ENCODE results near the gene NOTCH1. TPM values are rescaled to one million over a fixed set of nuclear protein-coding genes. Genes with fewer than 3 reads are reported as not detected.

Gene NOTCH1
- polyA plus RNA-seq, 1 donor from 2014 or later: 0.15 TPM

- H3K36me3 ChIP-seq (ENCODE audit: insufficient read depth, low read length): no peaks in the 10 kb centered on the region
These were observed 9.1 kb downstream of the NOTCH1 start for GRCh38 chr9:136536721-136537241.

GRCh38 chr9:136536051-136536720, 9.7 kb downstream of the NOTCH1 start:
- TF ChIP-seq SMC3 (conservative IDR thresholded peaks at IDR 0.05; ENCODE audit: poor library complexity) (no peak), RAD21 (conservative IDR thresholded peaks at IDR 0.05) (no peak), TAF1 (IDR thresholded peaks at IDR 0.05; ENCODE audit: low read depth) (no peak), EP300 (conservative IDR thresholded peaks at IDR 0.05; ENCODE audit: poor library complexity, severe bottlenecking) (no peak), POLR2AphosphoS5 (IDR thresholded peaks at IDR 0.05) (no peak), REST (IDR thresholded peaks at IDR 0.05; ENCODE audit: borderline replicate concordance) (no peak), EZH2 (IDR thresholded peaks at IDR 0.05; ENCODE audit: borderline replicate concordance, insufficient read depth, low read length, poor library complexity, severe bottlenecking) (no peak), MXI1 (conservative IDR thresholded peaks at IDR 0.05; ENCODE audit: poor library complexity, severe bottlenecking) (no peak)
- TF ChIP-seq, protein P1, sequence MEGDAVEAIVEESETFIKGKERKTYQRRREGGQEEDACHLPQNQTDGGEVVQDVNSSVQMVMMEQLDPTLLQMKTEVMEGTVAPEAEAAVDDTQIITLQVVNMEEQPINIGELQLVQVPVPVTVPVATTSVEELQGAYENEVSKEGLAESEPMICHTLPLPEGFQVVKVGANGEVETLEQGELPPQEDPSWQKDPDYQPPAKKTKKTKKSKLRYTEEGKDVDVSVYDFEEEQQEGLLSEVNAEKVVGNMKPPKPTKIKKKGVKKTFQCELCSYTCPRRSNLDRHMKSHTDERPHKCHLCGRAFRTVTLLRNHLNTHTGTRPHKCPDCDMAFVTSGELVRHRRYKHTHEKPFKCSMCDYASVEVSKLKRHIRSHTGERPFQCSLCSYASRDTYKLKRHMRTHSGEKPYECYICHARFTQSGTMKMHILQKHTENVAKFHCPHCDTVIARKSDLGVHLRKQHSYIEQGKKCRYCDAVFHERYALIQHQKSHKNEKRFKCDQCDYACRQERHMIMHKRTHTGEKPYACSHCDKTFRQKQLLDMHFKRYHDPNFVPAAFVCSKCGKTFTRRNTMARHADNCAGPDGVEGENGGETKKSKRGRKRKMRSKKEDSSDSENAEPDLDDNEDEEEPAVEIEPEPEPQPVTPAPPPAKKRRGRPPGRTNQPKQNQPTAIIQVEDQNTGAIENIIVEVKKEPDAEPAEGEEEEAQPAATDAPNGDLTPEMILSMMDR (IDR thresholded peaks at IDR 0.05; ENCODE audit: poor library complexity, severe bottlenecking): no peak
- H3K9ac ChIP-seq (ENCODE audit: low read length): no peak overlapping the region
- no peaks in the 10 kb centered on the region for H3F3A ChIP-seq (ENCODE audit: insufficient read depth, low read length, poor library complexity, severe bottlenecking)
- H3K79me2 ChIP-seq (replicated peaks; ENCODE audit: insufficient read depth, low read length): peaks cover 76% of the 10 kb centered on the region
- H3K9me2 ChIP-seq (ENCODE audit: insufficient read depth, low read length): no peaks in the 10 kb centered on the region
- no peak overlapping the region for H2AFZ ChIP-seq (ENCODE audit: low read depth, low read length)
- H3K4me3 ChIP-seq (ENCODE audit: low read length): no peak overlapping the region
- H3K27me3 ChIP-seq (ENCODE audit: insufficient read depth, low read depth, low read length): no peaks in the 10 kb centered on the region
- H3K36me3 ChIP-seq (ENCODE audit: insufficient read depth, low read length): no peaks in the 10 kb centered on the region
- H3K27ac ChIP-seq (ENCODE audit: low read length): no peak overlapping the region
- H4K20me1 ChIP-seq (ENCODE audit: insufficient read depth): no peaks in the 10 kb centered on the region
- no peaks in the 10 kb centered on the region for H3K9me3 ChIP-seq (ENCODE audit: low read length)
- H3K4me2 ChIP-seq (ENCODE audit: low read length): no peak overlapping the region

More at GRCh38 chr9:136536721-136537241, 9.1 kb downstream of the NOTCH1 start:
- H3K79me2 ChIP-seq (replicated peaks; ENCODE audit: insufficient read depth, low read length): peaks cover 78% of the 10 kb centered on the region
- H2AFZ ChIP-seq (ENCODE audit: low read depth, low read length): no peak overlapping the region
- no peak overlapping the region for H3K4me2 ChIP-seq (ENCODE audit: low read length)
- no peaks in the 10 kb centered on the region for H3K9me3 ChIP-seq (ENCODE audit: low read length)
- H3K27me3 ChIP-seq (ENCODE audit: insufficient read depth, low read depth, low read length): no peaks in the 10 kb centered on the region
- H3K9me2 ChIP-seq (ENCODE audit: insufficient read depth, low read length): no peaks in the 10 kb centered on the region
- no peak overlapping the region for H3K4me3 ChIP-seq (ENCODE audit: low read length)
- no peaks in the 10 kb centered on the region for H3F3A ChIP-seq (ENCODE audit: insufficient read depth, low read length, poor library complexity, severe bottlenecking)
- no peak overlapping the region for H3K27ac ChIP-seq (ENCODE audit: low read length)
- TF ChIP-seq REST (IDR thresholded peaks at IDR 0.05; ENCODE audit: borderline replicate concordance) (no peak), SMC3 (conservative IDR thresholded peaks at IDR 0.05; ENCODE audit: poor library complexity) (no peak), EZH2 (IDR thresholded peaks at IDR 0.05; ENCODE audit: borderline replicate concordance, insufficient read depth, low read length, poor library complexity, severe bottlenecking) (no peak)
- H3K9ac ChIP-seq (ENCODE audit: low read length): no peak overlapping the region
- H4K20me1 ChIP-seq (ENCODE audit: insufficient read depth): no peaks in the 10 kb centered on the region
